ENCODE measurements around the gene MYO7B. TPM values are rescaled to one million over a fixed set of nuclear protein-coding genes. Genes with fewer than 3 reads are reported as not detected.

MYO7B gene
- total and polyA plus RNA-seq, 9 donors: 0.05 to 0.95 (median 0.25) TPM; not detected in 3

GRCh38 chr2:127609031-127609751 lies 73.7 kb downstream of the MYO7B start:
- Histone ChIP-seq H3K9me3 (peaks cover 0 to 3% of the 10 kb centered on the region in 2 donors), H3K36me3 (no peaks in the 10 kb centered on the region), H3K4me3 (no peak overlapping the region), H3K4me1 (ENCODE audit: insufficient read depth) (no peaks in the 10 kb centered on the region), H3K27me3 (no peaks in the 10 kb centered on the region), H3K27ac (no peak overlapping the region)
- 92 to 94% (median 93%) methylated on average over 24 of the region's 24 CpGs for WGBS, 3 donors
- DNase-seq: peak in 1 of 5 donors; percentile 10
- intact Hi-C loops (cut with DNase I): no loop called here
- TF ChIP-seq CTCF (IDR thresholded peaks at IDR 0.05) (no peak), EP300 (IDR thresholded peaks at IDR 0.05) (no peak), POLR2A (IDR thresholded peaks at IDR 0.05) (no peak)

- no peak overlapping the region for H3K4me3 ChIP-seq
- H3K36me3 ChIP-seq: no peaks in the 10 kb centered on the region
- TF ChIP-seq CTCF (IDR thresholded peaks at IDR 0.05) (no peak), POLR2A (IDR thresholded peaks at IDR 0.05) (no peak), EP300 (IDR thresholded peaks at IDR 0.05) (no peak)
- no peaks in the 10 kb centered on the region for H3K4me1 ChIP-seq (ENCODE audit: insufficient read depth)
- intact Hi-C loops (cut with DNase I): no loop called here
- peaks cover 0 to 4% of the 10 kb centered on the region in 2 donors for H3K9me3 ChIP-seq
- WGBS, 3 donors: 94 to 99% (median 96%) methylated on average over 8 of the region's 8 CpGs
- no peak for DNase-seq
- H3K27me3 ChIP-seq: no peaks in the 10 kb centered on the region
- H3K27ac ChIP-seq: no peak overlapping the region
These were observed 74.3 kb downstream of the MYO7B start for GRCh38 chr2:127609818-127610217.

GRCh38 chr2:127610561-127610960 lies 75.1 kb downstream of the MYO7B start:
- TF ChIP-seq EP300 (IDR thresholded peaks at IDR 0.05) (no peak), CTCF (IDR thresholded peaks at IDR 0.05) (no peak), POLR2A (IDR thresholded peaks at IDR 0.05) (no peak)
- no peak for DNase-seq
- Histone ChIP-seq H3K27me3 (no peaks in the 10 kb centered on the region), H3K4me1 (ENCODE audit: insufficient read depth) (no peaks in the 10 kb centered on the region), H3K4me3 (no peak overlapping the region), H3K9me3 (peaks cover 0 to 4% of the 10 kb centered on the region in 2 donors), H3K27ac (no peak overlapping the region), H3K36me3 (no peaks in the 10 kb centered on the region)
- intact Hi-C loops (cut with DNase I): no loop called here
- 79 to 89% (median 84%) methylated on average over 1 of the region's 1 CpG for WGBS, 3 donors

- H3K27ac ChIP-seq: no peak overlapping the region
- TF ChIP-seq CTCF (IDR thresholded peaks at IDR 0.05) (no peak), POLR2A (IDR thresholded peaks at IDR 0.05) (no peak), EP300 (IDR thresholded peaks at IDR 0.05) (no peak)
- peak in 1 of 5 donors; percentile 13 for DNase-seq
- no peaks in the 10 kb centered on the region for H3K36me3 ChIP-seq
- H3K27me3 ChIP-seq: no peaks in the 10 kb centered on the region
- H3K4me1 ChIP-seq (ENCODE audit: insufficient read depth): no peaks in the 10 kb centered on the region
- intact Hi-C loops (cut with DNase I): no loop called here
- H3K9me3 ChIP-seq: peaks cover 0 to 4% of the 10 kb centered on the region in 2 donors
- 79 to 83% (median 80%) methylated on average over 9 to 11 of the region's 11 CpGs for WGBS, 3 donors
- no peak overlapping the region for H3K4me3 ChIP-seq
These were observed 75.8 kb downstream of the MYO7B start for GRCh38 chr2:127611076-127611925.
